Right atrium auricular region (tissue), 2 donors: ENCODE results near the gene MYO1D. TPM values are rescaled to one million over a fixed set of nuclear protein-coding genes. Genes with fewer than 3 reads are reported as not detected.
"Not testable (repeated sequence)": the region's sequence is repeated elsewhere in the genome, so short reads cannot be mapped to it uniquely, and the experiment has no call there.

Experiments used
- DNase-seq: peaks from one replicate; pipeline ENCODE4 v3.0.0-alpha.2; 2019; ENCODE audit warnings: low spot score
- H3K27ac ChIP-seq, 2 donors: fragments of 200-600 bp; sonication (generic); 1 replicate in 1 of 2; 2 replicates in 1 of 2; pipeline ENCODE4 v1.5.1; 2016 to 2019
- H3K27me3 ChIP-seq, 2 donors: fragments of 200-600 bp; sonication (generic); one replicate each; pipeline versions ENCODE4 v1.5.1 to v1.6.0; 2017 to 2019
- H3K36me3 ChIP-seq: fragments of 200-600 bp; sonication (generic); one replicate; pipeline ENCODE4 v1.5.1; 2016
- H3K4me1 ChIP-seq, 2 donors: fragments of 200-600 bp; sonication (generic); one replicate each; pipeline versions ENCODE4 v1.5.1 to v1.6.0; 2017 to 2019
- H3K4me3 ChIP-seq, 2 donors: fragments of 200-600 bp; sonication (generic); 1 replicate in 1 of 2; 2 replicates in 1 of 2; pipeline ENCODE4 v1.5.1; 2017 to 2019; ENCODE audit warnings: mild to moderate bottlenecking in 1 of 2, moderate library complexity in 1 of 2
- H3K9me3 ChIP-seq, 2 donors: fragments of 200-600 bp; sonication (generic); one replicate each; pipeline ENCODE4 v1.5.1; 2019
- CTCF ChIP-seq, 2 donors: fragments of 200-600 bp; sonication (generic); IDR thresholded peaks; one replicate each; pipeline ENCODE4 v1.5.1; 2019; ENCODE audit warnings: antibody characterized with exemption in 2 of 2
- total RNA-seq, 2 donors: library from RNA; depleted of rRNA; stranded (reverse); fragments of >200 nt; gene quantifications; one replicate each; pipeline ENCODE4 v1.1.0, GENCODE V29; 2016

MYO1D gene
- total RNA-seq, 2 donors from 2014 or later, result 21.9 to 25.1 TPM

GRCh38 chr17:32461498-32461852, 415.4 kb downstream of the MYO1D start:
- Histone ChIP-seq H3K36me3 (peaks cover 86% of the 10 kb centered on the region), H3K4me3 (no peak overlapping the region), H3K27me3 (no peaks in the 10 kb centered on the region), H3K4me1 (no peaks in the 10 kb centered on the region), H3K27ac (no peak overlapping the region), H3K9me3 (no peaks in the 10 kb centered on the region)
- no peak for TF ChIP-seq CTCF (IDR thresholded peaks at IDR 0.05)
- DNase-seq, result no peak

- DNase-seq, result no peak
- no peak for TF ChIP-seq CTCF (IDR thresholded peaks at IDR 0.05)
- H3K4me3 ChIP-seq, result no peak overlapping the region
- H3K27me3 ChIP-seq, result no peaks in the 10 kb centered on the region
- peaks cover 86% of the 10 kb centered on the region for H3K36me3 ChIP-seq
- no peaks in the 10 kb centered on the region for H3K4me1 ChIP-seq
- no peaks in the 10 kb centered on the region for H3K9me3 ChIP-seq
- H3K27ac ChIP-seq, result no peak overlapping the region
Observed at GRCh38 chr17:32460054-32460453, 416.9 kb downstream of the MYO1D start.

- Histone ChIP-seq H3K9me3 (no peaks in the 10 kb centered on the region), H3K4me1 (no peaks in the 10 kb centered on the region), H3K36me3 (peaks cover 85% of the 10 kb centered on the region), H3K27me3 (no peaks in the 10 kb centered on the region), H3K4me3 (no peak overlapping the region), H3K27ac (no peak overlapping the region)
- DNase-seq, result no peak
- TF ChIP-seq CTCF (IDR thresholded peaks at IDR 0.05), result no peak
Observed at GRCh38 chr17:32458371-32458770, 418.6 kb downstream of the MYO1D start.

- TF ChIP-seq CTCF (IDR thresholded peaks at IDR 0.05), result no peak
- H3K27me3 ChIP-seq, result no peaks in the 10 kb centered on the region
- peaks cover 96% of the 10 kb centered on the region for H3K36me3 ChIP-seq
Observed at GRCh38 chr17:32453370-32453769, 423.6 kb downstream of the MYO1D start.

GRCh38 chr17:32452281-32452680, 424.6 kb downstream of the MYO1D start:
- no peak overlapping the region for H3K27ac ChIP-seq
- no peak overlapping the region for H3K4me3 ChIP-seq
- no peak for TF ChIP-seq CTCF (IDR thresholded peaks at IDR 0.05)
- H3K27me3 ChIP-seq, result no peaks in the 10 kb centered on the region
- no peaks in the 10 kb centered on the region for H3K4me1 ChIP-seq
- peaks cover 96% of the 10 kb centered on the region for H3K36me3 ChIP-seq
- no peak for DNase-seq
- H3K9me3 ChIP-seq, result no peaks in the 10 kb centered on the region

More at GRCh38 chr17:32453370-32453769, 423.6 kb downstream of the MYO1D start:
- Histone ChIP-seq H3K4me3 (no peak overlapping the region), H3K9me3 (no peaks in the 10 kb centered on the region), H3K27ac (no peak overlapping the region), H3K4me1 (no peaks in the 10 kb centered on the region)
- DNase-seq, result no peak

- Histone ChIP-seq H3K4me3 (no peak overlapping the region), H3K9me3 (no peaks in the 10 kb centered on the region), H3K27ac (no peak overlapping the region), H3K36me3 (peaks cover 96% of the 10 kb centered on the region), H3K27me3 (no peaks in the 10 kb centered on the region), H3K4me1 (no peaks in the 10 kb centered on the region)
- DNase-seq, result no peak
- TF ChIP-seq CTCF (IDR thresholded peaks at IDR 0.05), result no peak
Observed at GRCh38 chr17:32451879-32452278, 425.0 kb downstream of the MYO1D start.

GRCh38 chr17:32450379-32450778, 426.5 kb downstream of the MYO1D start:
- DNase-seq, H3K27me3 ChIP-seq, H3K27ac ChIP-seq, H3K4me3 ChIP-seq, H3K9me3 ChIP-seq: not testable (repeated sequence)
- Histone ChIP-seq H3K4me1 (peaks cover 0 to 11% of the 10 kb centered on the region in 2 donors), H3K36me3 (peaks cover 84% of the 10 kb centered on the region)
